K562 (cell line): ENCODE measurements around the gene ATP5F1D.

Experiments
- CTCF ChIP-seq, 3 experiments: IDR thresholded peaks in 2 of 3; conservative IDR thresholded peaks in 1 of 3; 2 replicates each; pipeline ENCODE4 v1.5.1; 2011 to 2012; ENCODE audit warnings: low read length in 3 of 3, mild to moderate bottlenecking in 3 of 3, control low read depth in 2 of 3, improper control_type of control experiment in 1 of 3, inconsistent platforms in 1 of 3, low read depth in 1 of 3, mixed read lengths in 1 of 3, moderate library complexity in 1 of 3; ENCODE audit not compliant: insufficient read depth in 2 of 3
- E2F1 ChIP-seq: sonication (generic); formaldehyde crosslinking; IDR thresholded peaks from 2 replicates; pipeline ENCODE4 v1.8.1; 2023; ENCODE audit warnings: mild to moderate bottlenecking, missing genetic modification reagents, moderate library complexity
- FOXJ2 ChIP-seq: fragments of 200-800 bp; sonication (Bioruptor generic); IDR thresholded peaks from 2 replicates; pipeline ENCODE4 v1.6.1; 2016; ENCODE audit warnings: missing genetic modification characterization, missing compliant biosample characterization
- FOXK1 ChIP-seq: sonication (generic); formaldehyde crosslinking; IDR thresholded peaks from 2 replicates; pipeline ENCODE4 v1.8.0; 2022; ENCODE audit warnings: missing genetic modification reagents, mild to moderate bottlenecking, borderline replicate concordance
- FOXK2 ChIP-seq, 2 experiments: fragments of 450-650 bp; IDR thresholded peaks in 1 of 2; conservative IDR thresholded peaks in 1 of 2; 2 replicates each; pipeline ENCODE4 v1.6.1; 2016; ENCODE audit warnings: low read depth in 2 of 2, mild to moderate bottlenecking in 1 of 2
- FOXM1 ChIP-seq, 2 experiments: fragments of 450-650 bp in 1 of 2; sonication (generic) in 1 of 2; formaldehyde crosslinking in 1 of 2; IDR thresholded peaks; 2 replicates each; pipeline versions ENCODE4 v1.6.1 to v1.9.0; 2017 to 2022; ENCODE audit warnings: low read depth in 2 of 2, mild to moderate bottlenecking in 2 of 2, missing genetic modification reagents in 1 of 2, moderate library complexity in 1 of 2
- JUND ChIP-seq, 2 experiments: IDR thresholded peaks; 2 replicates in 1 of 2; 3 replicates in 1 of 2; pipeline ENCODE4 v1.6.1; 2011; ENCODE audit warnings: borderline replicate concordance in 2 of 2, low read depth in 2 of 2, low read length in 2 of 2, improper control_type of control experiment in 1 of 2, missing biosample characterization in 1 of 2, missing genetic modification characterization in 1 of 2, missing genetic modification reagents in 1 of 2
- KDM1A ChIP-seq, 2 experiments: fragments of 450-650 bp; IDR thresholded peaks; 2 replicates each; pipeline ENCODE4 v1.6.1; 2016; ENCODE audit warnings: mild to moderate bottlenecking in 2 of 2
- NBN ChIP-seq: fragments of 450-650 bp; IDR thresholded peaks from 2 replicates; pipeline ENCODE4 v1.6.1; 2016; ENCODE audit warnings: low read depth, mild to moderate bottlenecking
- SRF ChIP-seq, 2 experiments: fragments of 250-450, 450-650 bp in 1 of 2; sonication (Bioruptor Pico) in 1 of 2; sonication (generic) in 1 of 2; formaldehyde crosslinking; IDR thresholded peaks; 2 replicates each; pipeline versions ENCODE4 v1.5.0 to v1.5.1; 2020 to 2022; ENCODE audit warnings: mild to moderate bottlenecking in 1 of 2, missing genetic modification reagents in 1 of 2
- ZC3H11A ChIP-seq: IDR thresholded peaks from 2 replicates; pipeline ENCODE4 v1.6.1; 2012; ENCODE audit warnings: low read depth, low read length, improper control_type of control experiment
- ZNF324 ChIP-seq: fragments of 250-450 bp; sonication (Bioruptor Pico); IDR thresholded peaks from 2 replicates; pipeline ENCODE4 v1.4.0; 2020; ENCODE audit warnings: mild to moderate bottlenecking

- no peak for TF ChIP-seq NBN
- TF ChIP-seq ZC3H11A: no peak
- no peak for TF ChIP-seq JUND (IDR thresholded peaks at IDR 0.05; ENCODE audit: borderline replicate concordance, low read depth, low read length)
- no peak for TF ChIP-seq JUND (tag; IDR thresholded peaks at IDR 0.05; ENCODE audit: borderline replicate concordance, low read depth, low read length)
- no peak for TF ChIP-seq E2F1 (CRISPR knock-in tag)
- no peak for TF ChIP-seq CTCF (IDR thresholded peaks at IDR 0.05 in 2 of 3, conservative IDR thresholded peaks at IDR 0.05 in 1 of 3; ENCODE audit: insufficient read depth in 2 of 3, low read depth in 1 of 3, low read length in 3 of 3)
- no peak for TF ChIP-seq FOXM1 (IDR thresholded peaks at IDR 0.05; ENCODE audit: low read depth)
- TF ChIP-seq FOXM1 (CRISPR knock-in tag; IDR thresholded peaks at IDR 0.05; ENCODE audit: low read depth): no peak
- TF ChIP-seq FOXK1 (CRISPR knock-in tag): no peak
- no peak for TF ChIP-seq ZNF324 (CRISPR knock-in tag)
- no peak for TF ChIP-seq KDM1A (IDR thresholded peaks at IDR 0.05)
- TF ChIP-seq FOXJ2 (tag): no peak
- no peak for TF ChIP-seq FOXK2 (conservative IDR thresholded peaks at IDR 0.05 in 1 of 2, IDR thresholded peaks at IDR 0.05 in 1 of 2; ENCODE audit: low read depth in 2 of 2)
- no peak for TF ChIP-seq SRF (CRISPR knock-in tag; IDR thresholded peaks at IDR 0.05)
Measured at GRCh38 chr19:1291761-1292418, 50.3 kb downstream of the ATP5F1D start.
